PC-3 (cell line): Measurements from ENCODE around the gene AGMAT. TPM values are rescaled to one million over a fixed set of nuclear protein-coding genes. Genes with fewer than 3 reads are reported as not detected.

ENCODE experiments used
- ATAC-seq: fragments of 200-7000 bp; cut with Tn5 transposase; 2 replicates; pipeline ENCODE4 v1.9.1; 2020; ENCODE audit warnings: mild to moderate bottlenecking, moderate library complexity
- BruUV-seq: library from RNA; stranded (reverse); fragments of 400-500 nt; replicated peaks from 2 replicates; lab custom pipeline; 2021; lab: Mats Ljungman, UMichigan
- CTCF ChIA-PET: fragments of 300-600 bp; sonication (Branson Sonifier 250); formaldehyde crosslinking; loops from one replicate; lab custom pipeline; 2022; ENCODE audit warnings: antibody characterized with exemption; lab: Charles Lee
- POLR2A ChIA-PET: fragments of 300-600 bp; sonication (Branson Sonifier 250); formaldehyde crosslinking; loops from one replicate; lab custom pipeline; 2022; ENCODE audit warnings: antibody characterized with exemption; ENCODE audit not compliant: unreplicated experiment; lab: Charles Lee
- DNase-seq: peaks from one replicate; pipeline ENCODE4 v3.0.0-alpha.2; 2015
- H2AFZ ChIP-seq: fragments of 300-600 bp; sonication (generic); 2 replicates; pipeline ENCODE4 v1.6.0; 2016; ENCODE audit warnings: antibody characterized with exemption, low read length
- H3F3A ChIP-seq: fragments of 300-600 bp; sonication (generic); one replicate; pipeline ENCODE4 v1.6.0; 2017; ENCODE audit warnings: antibody characterized with exemption, low read length, control low read depth, mild to moderate bottlenecking; ENCODE audit not compliant: unreplicated experiment
- H3K27ac ChIP-seq: fragments of 300-600 bp; sonication (generic); 2 replicates; pipeline ENCODE4 v1.5.1; 2016; ENCODE audit warnings: mild to moderate bottlenecking, low read length
- H3K27me3 ChIP-seq: fragments of 300-600 bp; sonication (generic); 2 replicates; pipeline ENCODE4 v1.6.1; 2016; ENCODE audit warnings: low read length, mixed read lengths
- H3K36me3 ChIP-seq: fragments of 300-600 bp; sonication (generic); 2 replicates; pipeline ENCODE4 v1.6.1; 2016; ENCODE audit warnings: low read depth, mixed run types, low read length, mixed read lengths
- H3K4me1 ChIP-seq: fragments of 300-600 bp; sonication (generic); 2 replicates; pipeline ENCODE4 v1.5.1; 2016; ENCODE audit warnings: low read length; ENCODE audit not compliant: insufficient read depth
- H3K4me2 ChIP-seq: fragments of 300-600 bp; sonication (generic); 2 replicates; pipeline ENCODE4 v1.6.0; 2016; ENCODE audit warnings: low read length
- H3K4me3 ChIP-seq: fragments of 300-600 bp; sonication (generic); 2 replicates; pipeline ENCODE4 v1.5.1; 2016; ENCODE audit warnings: mild to moderate bottlenecking, low read length, mixed read lengths
- H3K79me2 ChIP-seq: fragments of 300-600 bp; sonication (generic); 2 replicates; pipeline ENCODE4 v1.6.1; 2017; ENCODE audit warnings: low read length, mixed read lengths
- H3K9ac ChIP-seq: fragments of 300-600 bp; sonication (generic); 2 replicates; pipeline ENCODE4 v1.6.0; 2016; ENCODE audit warnings: mild to moderate bottlenecking, low read length
- H3K9me2 ChIP-seq: fragments of 300-600 bp; sonication (generic); replicated peaks from 2 replicates; pipeline ENCODE4 v1.6.1; 2016; ENCODE audit warnings: mixed run types, low read length, mixed read lengths
- H3K9me3 ChIP-seq: fragments of 300-600 bp; sonication (generic); 2 replicates; pipeline ENCODE4 v1.6.1; 2016; ENCODE audit warnings: low read length, mixed read lengths
- H4K20me1 ChIP-seq: fragments of 300-600 bp; sonication (generic); 2 replicates; pipeline ENCODE4 v1.6.1; 2016; ENCODE audit warnings: low read length, mixed read lengths
- EZH2 ChIP-seq: fragments of 300-600 bp; sonication (generic); IDR thresholded peaks from one replicate; pipeline ENCODE4 v1.6.1; 2017; ENCODE audit warnings: antibody characterized with exemption, mild to moderate bottlenecking, low read length; ENCODE audit not compliant: unreplicated experiment
- EZH2phosphoT487 ChIP-seq: fragments of 300-600 bp; sonication (generic); IDR thresholded peaks from 2 replicates; pipeline ENCODE4 v1.6.1; 2018; ENCODE audit warnings: mild to moderate bottlenecking, antibody characterized with exemption, low read length, borderline replicate concordance
- intact Hi-C: fragments of 100-400 bp; cut with micrococcal nuclease; formaldehyde crosslinking; loops from 2 replicates; pipeline ENCODE4 v1.9.0; 2023
- total RNA-seq: library from RNA; depleted of rRNA; stranded (reverse); fragments of >200 nt; gene quantifications from 2 replicates; pipeline ENCODE4 v1.2.3, GENCODE V29; 2014
- TF ChIP-seq, protein P1 (sequence below): fragments of 300-600 bp; sonication (generic); conservative IDR thresholded peaks from 2 replicates; pipeline ENCODE4 v1.5.1; 2017; ENCODE audit warnings: antibody characterized with exemption, low read depth, mild to moderate bottlenecking, low read length

Gene AGMAT
- total RNA-seq, 1 experiment from 2014 or later: 8.2 TPM

DNA sequence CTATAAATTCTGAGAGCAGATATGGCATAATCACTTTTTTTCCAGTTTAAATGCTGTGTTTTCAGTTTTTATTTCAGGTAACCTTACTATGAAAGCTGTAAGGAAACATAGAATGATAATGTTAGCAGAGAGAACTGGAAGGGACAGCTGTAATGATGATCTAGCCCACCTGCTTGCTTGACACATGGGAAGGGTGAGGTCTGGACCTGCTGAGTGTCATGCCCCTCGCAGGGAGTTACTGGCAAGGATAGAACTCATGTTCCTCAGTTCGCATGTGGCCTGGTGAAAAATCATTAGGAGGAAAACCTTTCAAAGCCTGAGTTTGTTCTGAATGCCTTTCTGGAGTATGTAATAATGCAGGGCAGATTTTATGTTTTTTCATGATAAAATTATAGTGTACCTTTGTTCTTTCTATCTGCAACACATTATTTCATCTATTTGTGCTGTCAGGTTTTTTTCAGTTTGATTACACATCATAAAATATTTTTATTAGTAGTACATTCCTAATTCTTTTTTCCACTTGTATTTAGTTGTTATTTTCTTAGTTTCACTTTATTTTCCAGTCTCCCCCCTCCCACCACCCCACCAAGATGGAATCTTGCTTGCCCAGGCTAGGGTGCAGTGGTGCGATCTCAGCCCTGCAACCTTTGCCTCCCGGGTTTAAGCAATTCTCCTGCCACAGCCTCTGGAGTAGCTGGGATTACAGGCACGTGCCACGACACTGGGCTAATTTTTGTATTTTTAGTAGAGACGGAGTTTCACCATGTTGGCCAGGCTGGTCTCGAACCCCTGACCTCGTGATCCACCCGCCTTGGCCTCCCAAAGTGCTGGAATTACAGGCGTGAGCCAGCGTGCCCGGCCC, 40.4 kb upstream of the AGMAT start:
- DNase-seq (no peak), ATAC-seq (no peak)
- Histone ChIP-seq H3K27ac (no peak overlapping the region), H3K9ac (no peak overlapping the region), H3K79me2 (peaks cover 79% of the 10 kb centered on the region), H3K9me2 (no peaks in the 10 kb centered on the region), H3K4me1 (peaks cover 13% of the 10 kb centered on the region), H3K9me3 (no peaks in the 10 kb centered on the region), H4K20me1 (peaks cover 42% of the 10 kb centered on the region), H3K4me3 (no peak overlapping the region), H3K4me2 (no peak overlapping the region), H3K27me3 (no peaks in the 10 kb centered on the region), H2AFZ (no peak overlapping the region), H3F3A (peaks cover 4% of the 10 kb centered on the region), H3K36me3 (peaks cover 28% of the 10 kb centered on the region)
- intact Hi-C loops: no loop called here
- no peak for TF ChIP-seq EZH2phosphoT487
- TF ChIP-seq, protein P1, sequence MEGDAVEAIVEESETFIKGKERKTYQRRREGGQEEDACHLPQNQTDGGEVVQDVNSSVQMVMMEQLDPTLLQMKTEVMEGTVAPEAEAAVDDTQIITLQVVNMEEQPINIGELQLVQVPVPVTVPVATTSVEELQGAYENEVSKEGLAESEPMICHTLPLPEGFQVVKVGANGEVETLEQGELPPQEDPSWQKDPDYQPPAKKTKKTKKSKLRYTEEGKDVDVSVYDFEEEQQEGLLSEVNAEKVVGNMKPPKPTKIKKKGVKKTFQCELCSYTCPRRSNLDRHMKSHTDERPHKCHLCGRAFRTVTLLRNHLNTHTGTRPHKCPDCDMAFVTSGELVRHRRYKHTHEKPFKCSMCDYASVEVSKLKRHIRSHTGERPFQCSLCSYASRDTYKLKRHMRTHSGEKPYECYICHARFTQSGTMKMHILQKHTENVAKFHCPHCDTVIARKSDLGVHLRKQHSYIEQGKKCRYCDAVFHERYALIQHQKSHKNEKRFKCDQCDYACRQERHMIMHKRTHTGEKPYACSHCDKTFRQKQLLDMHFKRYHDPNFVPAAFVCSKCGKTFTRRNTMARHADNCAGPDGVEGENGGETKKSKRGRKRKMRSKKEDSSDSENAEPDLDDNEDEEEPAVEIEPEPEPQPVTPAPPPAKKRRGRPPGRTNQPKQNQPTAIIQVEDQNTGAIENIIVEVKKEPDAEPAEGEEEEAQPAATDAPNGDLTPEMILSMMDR: no peak
- TF ChIP-seq EZH2: no peak
- no TSS peak for BruUV-seq
- CTCF ChIA-PET: no interaction called here
- POLR2A ChIA-PET: no interaction called here

DNA sequence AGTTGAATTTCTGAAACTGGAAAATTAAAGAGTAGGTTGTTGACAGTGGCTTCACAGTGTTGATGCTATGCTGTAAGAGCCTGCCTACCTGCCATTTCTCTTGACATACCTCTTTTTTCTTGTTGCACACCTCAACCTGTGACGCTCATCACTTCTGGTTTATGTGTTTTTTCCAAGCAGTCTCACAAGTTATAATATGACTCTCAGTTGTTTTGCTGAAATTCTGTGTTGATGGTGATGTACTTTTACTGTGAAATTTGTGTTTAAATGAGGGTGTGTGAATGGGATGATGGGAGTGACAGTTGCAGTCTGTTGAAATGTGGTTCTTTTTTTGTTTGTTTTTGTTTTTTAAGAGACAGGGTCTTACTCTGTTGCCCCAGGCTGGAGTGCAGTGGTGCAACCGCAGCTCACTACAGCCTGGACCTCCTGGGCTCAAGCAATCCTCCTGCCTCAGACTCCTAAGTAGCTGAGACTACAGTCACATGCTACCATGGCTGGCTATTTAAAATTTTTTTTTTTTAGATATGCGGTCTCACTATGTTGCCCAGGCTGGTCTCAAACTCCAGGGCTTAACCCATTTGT, 39.4 kb upstream of the AGMAT start:
- Histone ChIP-seq H4K20me1 (peaks cover 42% of the 10 kb centered on the region), H3K27me3 (no peaks in the 10 kb centered on the region), H3K4me2 (no peak overlapping the region), H2AFZ (no peak overlapping the region), H3K9me2 (no peaks in the 10 kb centered on the region), H3K9me3 (no peaks in the 10 kb centered on the region), H3K4me1 (peaks cover 21% of the 10 kb centered on the region), H3K36me3 (peaks cover 24% of the 10 kb centered on the region), H3K79me2 (peaks cover 88% of the 10 kb centered on the region), H3F3A (peaks cover 4% of the 10 kb centered on the region), H3K4me3 (no peak overlapping the region), H3K9ac (no peak overlapping the region), H3K27ac (no peak overlapping the region)
- POLR2A ChIA-PET: no interaction called here
- ATAC-seq (no peak), DNase-seq (no peak)
- CTCF ChIA-PET: no interaction called here
- TF ChIP-seq EZH2 (no peak), EZH2phosphoT487 (no peak)
- TF ChIP-seq, protein P1: no peak
- intact Hi-C loops: no loop called here
- BruUV-seq: no TSS peak

DNA sequence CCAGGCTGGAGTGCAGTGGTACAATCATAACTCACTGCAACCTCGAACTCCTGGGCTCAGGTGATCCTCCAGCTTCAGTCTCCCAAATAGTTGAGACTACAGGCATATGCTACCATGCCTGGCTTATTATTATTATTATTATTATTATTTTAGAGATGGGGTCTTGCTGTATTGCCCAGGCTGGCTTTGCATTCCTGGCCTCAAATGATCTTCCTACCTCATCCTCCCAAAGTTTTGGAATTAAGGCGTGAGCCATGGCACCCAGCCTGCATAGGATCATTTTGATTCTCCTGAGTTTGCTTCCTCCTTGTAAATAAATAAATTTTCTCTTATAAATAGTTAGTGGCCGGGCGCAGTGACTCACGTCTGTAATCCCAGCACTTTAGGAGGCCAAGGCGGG, 38.6 kb upstream of the AGMAT start:
- no peak for DNase-seq
- ATAC-seq: no peak
- Histone ChIP-seq H4K20me1 (peaks cover 42% of the 10 kb centered on the region), H2AFZ (no peak overlapping the region), H3K9me2 (no peaks in the 10 kb centered on the region), H3K4me2 (no peak overlapping the region), H3K27ac (no peak overlapping the region), H3K79me2 (peaks cover 89% of the 10 kb centered on the region), H3K36me3 (peaks cover 19% of the 10 kb centered on the region), H3K9ac (no peak overlapping the region), H3F3A (peaks cover 4% of the 10 kb centered on the region), H3K9me3 (no peaks in the 10 kb centered on the region), H3K27me3 (no peaks in the 10 kb centered on the region), H3K4me3 (no peak overlapping the region), H3K4me1 (peaks cover 28% of the 10 kb centered on the region)
- no peak for TF ChIP-seq EZH2phosphoT487
- TF ChIP-seq, protein P1: no peak
- no peak for TF ChIP-seq EZH2
- ChIA-PET POLR2A (interaction anchor here (0.7 kb wide), 1 partner anchor 27 kb away, joined by 3 read pairs; no protein-coding TSS in a partner anchor), CTCF (interaction anchor here (0.6 kb wide), 1 partner anchor 86 kb away, joined by 4 read pairs; no protein-coding TSS in a partner anchor)
- intact Hi-C loops: no loop called here
- BruUV-seq: no TSS peak
